ENCODE measurements around the gene DUSP1. TPM values are rescaled to one million over a fixed set of nuclear protein-coding genes. Genes with fewer than 3 reads are reported as not detected.

DUSP1 gene
- total and polyA plus RNA-seq, 3 donors from 2014 or later = 86.2 to 172 (median 159) TPM

- TF ChIP-seq CTCF (IDR thresholded peaks at IDR 0.05) (no peak), POLR2A (IDR thresholded peaks at IDR 0.05) (no peak)
- H3K4me1 ChIP-seq = peaks cover 22% of the 10 kb centered on the region
- no peaks in the 10 kb centered on the region for H3K27me3 ChIP-seq
- DNase-seq = peak; percentile 34
- 0 to 1% methylated on average over 19 to 35 of the region's 40 CpGs for WGBS, 2 donors
- H3K9me3 ChIP-seq = no peaks in the 10 kb centered on the region
- H3K27ac ChIP-seq = peak overlapping the region; percentile 100
- H3K36me3 ChIP-seq (ENCODE audit: low read depth, missing control alignments) = no peaks in the 10 kb centered on the region
- peak overlapping the region; percentile 92 to 95 for H3K4me3 ChIP-seq
- intact Hi-C loops (cut with DNase I; ENCODE audit: low total_unique reads) = loop anchor here (10.0 kb wide), 1 partner anchor 93 kb away; no protein-coding TSS in a partner anchor
Measured at GRCh38 chr5:172771439-172772111, 580 bp upstream of the DUSP1 start.

DNA sequence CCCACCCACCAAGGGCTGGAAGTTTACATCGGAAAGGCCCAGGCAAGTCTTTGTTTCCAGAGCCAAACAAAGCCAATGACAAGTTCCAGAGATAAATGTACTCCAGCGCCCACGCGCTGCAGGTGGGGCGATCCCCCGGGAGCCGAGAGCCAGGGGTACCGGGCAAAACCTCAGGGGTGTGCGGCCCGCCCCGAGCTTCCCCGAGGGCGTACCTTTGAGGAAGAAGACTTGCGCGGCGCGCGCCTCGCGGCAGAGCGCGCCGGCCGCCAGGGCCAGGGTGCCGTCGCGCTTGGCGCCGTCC lies 671 bp downstream of the DUSP1 start:
- peak; percentile 47 for DNase-seq

GRCh38 chr5:172769616-172770373 lies 1.2 kb downstream of the DUSP1 start:
- H3K9me3 ChIP-seq = no peaks in the 10 kb centered on the region
- DNase-seq = peak; percentile 46
- H3K27ac ChIP-seq = peak overlapping the region; percentile 100
- no peaks in the 10 kb centered on the region for H3K27me3 ChIP-seq
- peaks cover 39% of the 10 kb centered on the region for H3K4me1 ChIP-seq
- intact Hi-C loops (cut with DNase I; ENCODE audit: low total_unique reads) = loop anchor here (5.0 to 10.0 kb wide), 2 partner anchors 95 to 133 kb away; no protein-coding TSS in a partner anchor
- TF ChIP-seq CTCF (IDR thresholded peaks at IDR 0.05) = no peak
- peak; percentile 4 for TF ChIP-seq POLR2A (IDR thresholded peaks at IDR 0.05)
- H3K36me3 ChIP-seq (ENCODE audit: low read depth, missing control alignments) = no peaks in the 10 kb centered on the region
- 4 to 8% methylated on average over 21 of the region's 21 CpGs for WGBS, 2 donors
- peak overlapping the region; percentile 92 to 95 for H3K4me3 ChIP-seq

More for the DNA sequence above, 671 bp downstream of the DUSP1 start:
- Histone ChIP-seq H3K36me3 (ENCODE audit: low read depth, missing control alignments) (no peaks in the 10 kb centered on the region), H3K4me1 (peaks cover 34% of the 10 kb centered on the region), H3K27ac (peak overlapping the region; percentile 100), H3K9me3 (no peaks in the 10 kb centered on the region), H3K27me3 (no peaks in the 10 kb centered on the region), H3K4me3 (peak overlapping the region; percentile 92 to 95)
- intact Hi-C loops (cut with DNase I; ENCODE audit: low total_unique reads) = loop anchor here (10.0 kb wide), 1 partner anchor 94 kb away; no protein-coding TSS in a partner anchor
- WGBS, 2 donors = 0% methylated on average over 2 to 29 of the region's 29 CpGs
- no peak for TF ChIP-seq CTCF (IDR thresholded peaks at IDR 0.05)
- no peak for TF ChIP-seq POLR2A (IDR thresholded peaks at IDR 0.05)

DNA sequence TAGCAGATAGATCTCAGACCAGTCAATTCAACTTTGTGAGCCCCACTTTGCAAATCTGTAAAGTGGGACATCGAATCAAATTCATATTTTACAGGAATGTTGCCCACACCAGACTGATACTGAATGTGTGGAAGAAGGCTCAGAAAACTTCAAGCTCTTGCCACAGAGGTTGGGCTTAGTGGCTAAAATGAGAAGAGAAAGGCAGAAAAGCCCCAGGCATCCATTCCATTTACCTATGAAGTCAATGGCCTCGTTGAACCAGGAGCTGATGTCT lies 1.7 kb downstream of the DUSP1 start:
- Histone ChIP-seq H3K4me1 (peaks cover 39% of the 10 kb centered on the region), H3K4me3 (peak overlapping the region; percentile 92 to 95), H3K9me3 (no peaks in the 10 kb centered on the region), H3K27me3 (no peaks in the 10 kb centered on the region), H3K27ac (peak overlapping the region; percentile 100), H3K36me3 (ENCODE audit: low read depth, missing control alignments) (no peaks in the 10 kb centered on the region)
- WGBS, 2 donors = 37 to 43% methylated on average over 2 of the region's 2 CpGs
- no peak for DNase-seq
- TF ChIP-seq POLR2A (IDR thresholded peaks at IDR 0.05) = no peak
- no peak for TF ChIP-seq CTCF (IDR thresholded peaks at IDR 0.05)
- intact Hi-C loops (cut with DNase I; ENCODE audit: low total_unique reads) = loop anchor here (5.0 kb wide), 1 partner anchor 133 kb away; no protein-coding TSS in a partner anchor

Data from testis (tissue), 3 donors.